Measurements from ENCODE around the gene DIAPH2.

The DIAPH2 gene

GRCh38 chrX:97057349-97057909 is 372.8 kb downstream of the DIAPH2 start:
- Histone ChIP-seq H3K27me3 (replicated peaks) (no peaks in the 10 kb centered on the region), H3K4me3 (ENCODE audit: low read depth, low read length) (no peak overlapping the region), H3K36me3 (replicated peaks) (no peaks in the 10 kb centered on the region), H3K27ac (no peak overlapping the region)
- TF ChIP-seq CTCF (IDR thresholded peaks at IDR 0.05; ENCODE audit: low read depth, low read length, missing control alignments) = no peak
- DNase-seq = no peak
- in situ Hi-C loops (cut with HindIII; ENCODE audit: low pct_ligation_motif_present, low sequenced_read_pairs) = no loop called here

GRCh38 chrX:97060020-97060419 is 375.4 kb downstream of the DIAPH2 start:
- TF ChIP-seq CTCF (IDR thresholded peaks at IDR 0.05; ENCODE audit: low read depth, low read length, missing control alignments) = no peak
- H3K27ac ChIP-seq = no peak overlapping the region
- in situ Hi-C loops (cut with HindIII; ENCODE audit: low pct_ligation_motif_present, low sequenced_read_pairs) = no loop called here

GRCh38 chrX:97065066-97065465 is 380.4 kb downstream of the DIAPH2 start:
- no peak overlapping the region for H3K27ac ChIP-seq
- in situ Hi-C loops (cut with HindIII; ENCODE audit: low pct_ligation_motif_present, low sequenced_read_pairs) = no loop called here
- no peak for DNase-seq
- TF ChIP-seq CTCF (IDR thresholded peaks at IDR 0.05; ENCODE audit: low read depth, low read length, missing control alignments) = no peak
- no peaks in the 10 kb centered on the region for H3K36me3 ChIP-seq (replicated peaks)
- no peaks in the 10 kb centered on the region for H3K27me3 ChIP-seq (replicated peaks)
- no peak overlapping the region for H3K4me3 ChIP-seq (ENCODE audit: low read depth, low read length)

More at GRCh38 chrX:97060020-97060419, 375.4 kb downstream of the DIAPH2 start:
- no peak overlapping the region for H3K4me3 ChIP-seq (ENCODE audit: low read depth, low read length)
- H3K36me3 ChIP-seq (replicated peaks) = no peaks in the 10 kb centered on the region
- DNase-seq = no peak
- H3K27me3 ChIP-seq (replicated peaks) = no peaks in the 10 kb centered on the region

GRCh38 chrX:97065973-97066372 is 381.3 kb downstream of the DIAPH2 start:
- H3K36me3 ChIP-seq (replicated peaks) = no peaks in the 10 kb centered on the region
- in situ Hi-C loops (cut with HindIII; ENCODE audit: low pct_ligation_motif_present, low sequenced_read_pairs) = no loop called here
- no peak overlapping the region for H3K4me3 ChIP-seq (ENCODE audit: low read depth, low read length)
- DNase-seq = peak; percentile 14
- no peak overlapping the region for H3K27ac ChIP-seq
- H3K27me3 ChIP-seq (replicated peaks) = no peaks in the 10 kb centered on the region
- no peak for TF ChIP-seq CTCF (IDR thresholded peaks at IDR 0.05; ENCODE audit: low read depth, low read length, missing control alignments)

- H3K27ac ChIP-seq = no peak overlapping the region
- TF ChIP-seq CTCF (IDR thresholded peaks at IDR 0.05; ENCODE audit: low read depth, low read length, missing control alignments) = no peak
- DNase-seq = no peak
- H3K4me3 ChIP-seq (ENCODE audit: low read depth, low read length) = no peak overlapping the region
- H3K27me3 ChIP-seq (replicated peaks) = no peaks in the 10 kb centered on the region
- in situ Hi-C loops (cut with HindIII; ENCODE audit: low pct_ligation_motif_present, low sequenced_read_pairs) = no loop called here
- H3K36me3 ChIP-seq (replicated peaks) = no peaks in the 10 kb centered on the region
These were observed 381.7 kb downstream of the DIAPH2 start for GRCh38 chrX:97066381-97066780.

- H3K36me3 ChIP-seq (replicated peaks) = no peaks in the 10 kb centered on the region
- H3K4me3 ChIP-seq (ENCODE audit: low read depth, low read length) = no peak overlapping the region
- no peaks in the 10 kb centered on the region for H3K27me3 ChIP-seq (replicated peaks)
- in situ Hi-C loops (cut with HindIII; ENCODE audit: low pct_ligation_motif_present, low sequenced_read_pairs) = no loop called here
- no peak for TF ChIP-seq CTCF (IDR thresholded peaks at IDR 0.05; ENCODE audit: low read depth, low read length, missing control alignments)
- H3K27ac ChIP-seq = no peak overlapping the region
- DNase-seq = no peak
These were observed 385.7 kb downstream of the DIAPH2 start for GRCh38 chrX:97070346-97070745.

Measured in brain microvascular endothelial cell (primary cell).